ENCODE data around the gene A1CF. TPM values are rescaled to one million over a fixed set of nuclear protein-coding genes. Genes with fewer than 3 reads are reported as not detected.

A1CF gene
- total RNA-seq, 1 experiment from 2014 or later = not detected

DNA sequence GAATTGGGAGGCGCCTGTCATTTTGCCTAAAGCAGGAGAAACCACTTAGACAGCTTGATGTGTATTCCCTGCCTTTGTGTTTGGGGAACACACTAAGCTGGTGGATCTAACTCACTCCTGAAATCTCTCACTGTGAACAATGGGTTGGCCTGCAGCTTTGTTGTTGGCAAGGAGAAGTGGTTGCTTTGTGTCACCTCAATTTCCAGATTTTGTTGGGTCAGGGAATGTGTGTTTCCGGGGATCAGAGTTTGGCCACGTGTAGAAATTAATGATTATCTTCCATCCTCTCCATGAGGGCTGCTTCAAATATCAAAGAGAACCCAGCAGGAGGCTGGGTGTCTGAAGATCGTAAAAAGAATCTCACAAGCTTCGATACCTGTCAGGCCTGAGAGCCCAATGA lies 27.8 kb downstream of the A1CF start:
- ATAC-seq (no peak), DNase-seq (no peak)
- no peak overlapping the region for H3K4me3 ChIP-seq (ENCODE audit: low read length)
- no peaks in the 10 kb centered on the region for H3K36me3 ChIP-seq (ENCODE audit: low read depth, low read length)
- intact Hi-C loops (cut with micrococcal nuclease) = no loop called here
- H3K9me3 ChIP-seq (ENCODE audit: low read length) = no peaks in the 10 kb centered on the region
- no peak for TF ChIP-seq EZH2 (IDR thresholded peaks at IDR 0.05; ENCODE audit: low read length, unreplicated experiment)
- TF ChIP-seq EZH2phosphoT487 (IDR thresholded peaks at IDR 0.05; ENCODE audit: borderline replicate concordance, low read length) = no peak
- TF ChIP-seq, protein P1, sequence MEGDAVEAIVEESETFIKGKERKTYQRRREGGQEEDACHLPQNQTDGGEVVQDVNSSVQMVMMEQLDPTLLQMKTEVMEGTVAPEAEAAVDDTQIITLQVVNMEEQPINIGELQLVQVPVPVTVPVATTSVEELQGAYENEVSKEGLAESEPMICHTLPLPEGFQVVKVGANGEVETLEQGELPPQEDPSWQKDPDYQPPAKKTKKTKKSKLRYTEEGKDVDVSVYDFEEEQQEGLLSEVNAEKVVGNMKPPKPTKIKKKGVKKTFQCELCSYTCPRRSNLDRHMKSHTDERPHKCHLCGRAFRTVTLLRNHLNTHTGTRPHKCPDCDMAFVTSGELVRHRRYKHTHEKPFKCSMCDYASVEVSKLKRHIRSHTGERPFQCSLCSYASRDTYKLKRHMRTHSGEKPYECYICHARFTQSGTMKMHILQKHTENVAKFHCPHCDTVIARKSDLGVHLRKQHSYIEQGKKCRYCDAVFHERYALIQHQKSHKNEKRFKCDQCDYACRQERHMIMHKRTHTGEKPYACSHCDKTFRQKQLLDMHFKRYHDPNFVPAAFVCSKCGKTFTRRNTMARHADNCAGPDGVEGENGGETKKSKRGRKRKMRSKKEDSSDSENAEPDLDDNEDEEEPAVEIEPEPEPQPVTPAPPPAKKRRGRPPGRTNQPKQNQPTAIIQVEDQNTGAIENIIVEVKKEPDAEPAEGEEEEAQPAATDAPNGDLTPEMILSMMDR (conservative IDR thresholded peaks at IDR 0.05; ENCODE audit: low read depth, low read length) = no peak
- H2AFZ ChIP-seq (ENCODE audit: low read length) = no peak overlapping the region
- H3K9me2 ChIP-seq (replicated peaks; ENCODE audit: low read length) = no peaks in the 10 kb centered on the region
- no peak overlapping the region for H3K27ac ChIP-seq (ENCODE audit: low read length)
- H4K20me1 ChIP-seq (ENCODE audit: low read length) = no peaks in the 10 kb centered on the region
- BruUV-seq (replicated peaks) = no TSS peak
- H3K27me3 ChIP-seq (ENCODE audit: low read length) = peaks cover 44% of the 10 kb centered on the region
- CTCF ChIA-PET = interaction anchor here (0.6 kb wide), 1 partner anchor 17 kb away, joined by 3 read pairs; no protein-coding TSS in a partner anchor
- POLR2A ChIA-PET (ENCODE audit: unreplicated experiment) = interaction anchor here (0.6 kb wide), 1 partner anchor 1673 kb away, joined by 3 read pairs; no protein-coding TSS in a partner anchor
- no peaks in the 10 kb centered on the region for H3F3A ChIP-seq (ENCODE audit: low read length, unreplicated experiment)
- no peak overlapping the region for H3K4me2 ChIP-seq (ENCODE audit: low read length)
- H3K9ac ChIP-seq (ENCODE audit: low read length) = no peak overlapping the region
- no peaks in the 10 kb centered on the region for H3K4me1 ChIP-seq (ENCODE audit: insufficient read depth, low read length)
- H3K79me2 ChIP-seq (ENCODE audit: low read length) = no peaks in the 10 kb centered on the region

DNA sequence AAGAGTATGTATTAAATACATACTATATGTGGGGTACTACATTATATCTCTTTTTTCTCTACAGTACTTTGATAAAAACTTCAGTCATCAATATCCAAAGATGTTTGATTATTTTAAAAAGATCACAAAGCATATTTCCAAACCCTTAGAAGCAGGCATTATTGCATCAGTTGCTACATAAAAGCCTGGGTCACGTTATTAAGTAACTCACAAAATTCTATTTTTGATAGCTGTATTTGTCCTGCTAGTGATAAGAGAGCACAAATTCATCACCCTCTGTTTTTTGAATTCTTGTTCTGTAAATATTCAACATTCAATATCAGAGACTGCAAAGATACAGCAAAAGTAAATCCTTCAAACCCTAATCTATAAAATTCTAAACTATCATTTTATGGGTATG lies 30.0 kb downstream of the A1CF start:
- no peak overlapping the region for H3K4me3 ChIP-seq (ENCODE audit: low read length)
- H3F3A ChIP-seq (ENCODE audit: low read length, unreplicated experiment) = no peaks in the 10 kb centered on the region
- ATAC-seq (no peak), DNase-seq (no peak)
- no peaks in the 10 kb centered on the region for H3K36me3 ChIP-seq (ENCODE audit: low read depth, low read length)
- H3K27ac ChIP-seq (ENCODE audit: low read length) = no peak overlapping the region
- H3K9me3 ChIP-seq (ENCODE audit: low read length) = no peaks in the 10 kb centered on the region
- H3K9ac ChIP-seq (ENCODE audit: low read length) = no peak overlapping the region
- intact Hi-C loops (cut with micrococcal nuclease) = no loop called here
- peaks cover 3% of the 10 kb centered on the region for H3K4me1 ChIP-seq (ENCODE audit: insufficient read depth, low read length)
- no peaks in the 10 kb centered on the region for H4K20me1 ChIP-seq (ENCODE audit: low read length)
- no peaks in the 10 kb centered on the region for H3K9me2 ChIP-seq (replicated peaks; ENCODE audit: low read length)
- peaks cover 36% of the 10 kb centered on the region for H3K27me3 ChIP-seq (ENCODE audit: low read length)
- POLR2A ChIA-PET (ENCODE audit: unreplicated experiment) = no interaction called here
- H2AFZ ChIP-seq (ENCODE audit: low read length) = no peak overlapping the region
- H3K79me2 ChIP-seq (ENCODE audit: low read length) = no peaks in the 10 kb centered on the region
- TF ChIP-seq, protein P1 (conservative IDR thresholded peaks at IDR 0.05; ENCODE audit: low read depth, low read length) = no peak
- no peak for TF ChIP-seq EZH2phosphoT487 (IDR thresholded peaks at IDR 0.05; ENCODE audit: borderline replicate concordance, low read length)
- TF ChIP-seq EZH2 (IDR thresholded peaks at IDR 0.05; ENCODE audit: low read length, unreplicated experiment) = no peak
- BruUV-seq (replicated peaks) = no TSS peak
- CTCF ChIA-PET = no interaction called here
- no peak overlapping the region for H3K4me2 ChIP-seq (ENCODE audit: low read length)

DNA sequence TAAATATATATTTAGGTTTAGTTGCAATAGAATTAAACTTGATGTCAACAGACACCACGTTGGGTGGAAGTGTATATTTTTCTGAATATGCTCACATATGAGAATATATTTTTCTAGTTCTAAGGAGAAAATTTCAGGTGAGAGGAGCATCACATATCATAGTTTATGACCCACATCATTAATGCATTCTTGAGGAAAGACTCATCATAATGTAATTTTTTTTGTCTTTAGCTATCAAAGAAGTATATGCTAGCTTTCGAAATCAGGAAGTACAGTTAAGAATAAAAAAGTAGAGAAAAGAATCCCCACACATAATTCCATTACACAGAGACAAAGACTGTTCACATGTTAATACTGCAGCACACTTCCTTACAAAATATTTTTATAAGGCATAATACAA lies 30.4 kb downstream of the A1CF start:
- no peaks in the 10 kb centered on the region for H4K20me1 ChIP-seq (ENCODE audit: low read length)
- intact Hi-C loops (cut with micrococcal nuclease) = no loop called here
- H2AFZ ChIP-seq (ENCODE audit: low read length) = no peak overlapping the region
- CTCF ChIA-PET = no interaction called here
- POLR2A ChIA-PET (ENCODE audit: unreplicated experiment) = no interaction called here
- ATAC-seq = no peak
- peaks cover 7% of the 10 kb centered on the region for H3K4me1 ChIP-seq (ENCODE audit: insufficient read depth, low read length)
- no peaks in the 10 kb centered on the region for H3K36me3 ChIP-seq (ENCODE audit: low read depth, low read length)
- H3F3A ChIP-seq (ENCODE audit: low read length, unreplicated experiment) = no peaks in the 10 kb centered on the region
- no TSS peak for BruUV-seq (replicated peaks)
- H3K9me3 ChIP-seq (ENCODE audit: low read length) = no peaks in the 10 kb centered on the region
- no peak for DNase-seq
- TF ChIP-seq EZH2 (IDR thresholded peaks at IDR 0.05; ENCODE audit: low read length, unreplicated experiment) (no peak), EZH2phosphoT487 (IDR thresholded peaks at IDR 0.05; ENCODE audit: borderline replicate concordance, low read length) (no peak)
- TF ChIP-seq, protein P1 (conservative IDR thresholded peaks at IDR 0.05; ENCODE audit: low read depth, low read length) = no peak
- no peak overlapping the region for H3K4me3 ChIP-seq (ENCODE audit: low read length)
- H3K79me2 ChIP-seq (ENCODE audit: low read length) = no peaks in the 10 kb centered on the region
- no peaks in the 10 kb centered on the region for H3K9me2 ChIP-seq (replicated peaks; ENCODE audit: low read length)
- no peak overlapping the region for H3K9ac ChIP-seq (ENCODE audit: low read length)
- no peak overlapping the region for H3K27ac ChIP-seq (ENCODE audit: low read length)
- peaks cover 32% of the 10 kb centered on the region for H3K27me3 ChIP-seq (ENCODE audit: low read length)
- H3K4me2 ChIP-seq (ENCODE audit: low read length) = no peak overlapping the region
